LHCN-M2 (cell line): Measurements from ENCODE around the gene MPG. TPM values are rescaled to one million over a fixed set of nuclear protein-coding genes. Genes with fewer than 3 reads are reported as not detected.
A peak's percentile ranks its signal among the peaks of the same experiment; 100 is the strongest.
"Not testable (repeated sequence)": the region's sequence is repeated elsewhere in the genome, so short reads cannot be mapped to it uniquely, and the experiment has no call there.

ENCODE experiments used
- DNase-seq: peaks from one replicate; pipeline ENCODE4 v3.0.0-alpha.2; 2012; ENCODE audit warnings: low read depth
- polyA plus RNA-seq: library from polyadenylated mRNA; unstranded; fragments of >200 nt; gene quantifications from one replicate; pipeline ENCODE4 v1.2.1, GENCODE V29; 2012; ENCODE audit warnings: missing spikeins
- total RNA-seq: library from RNA; depleted of rRNA; stranded (reverse); fragments of >200 nt; gene quantifications from 2 replicates; pipeline ENCODE4 v1.2.3, GENCODE V29; 2014; rRNA removed

The MPG gene, protein sequence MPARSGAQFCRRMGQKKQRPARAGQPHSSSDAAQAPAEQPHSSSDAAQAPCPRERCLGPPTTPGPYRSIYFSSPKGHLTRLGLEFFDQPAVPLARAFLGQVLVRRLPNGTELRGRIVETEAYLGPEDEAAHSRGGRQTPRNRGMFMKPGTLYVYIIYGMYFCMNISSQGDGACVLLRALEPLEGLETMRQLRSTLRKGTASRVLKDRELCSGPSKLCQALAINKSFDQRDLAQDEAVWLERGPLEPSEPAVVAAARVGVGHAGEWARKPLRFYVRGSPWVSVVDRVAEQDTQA
- total RNA-seq = 254 and 304 TPM in 2 replicates
- polyA plus RNA-seq = 115 TPM

DNA sequence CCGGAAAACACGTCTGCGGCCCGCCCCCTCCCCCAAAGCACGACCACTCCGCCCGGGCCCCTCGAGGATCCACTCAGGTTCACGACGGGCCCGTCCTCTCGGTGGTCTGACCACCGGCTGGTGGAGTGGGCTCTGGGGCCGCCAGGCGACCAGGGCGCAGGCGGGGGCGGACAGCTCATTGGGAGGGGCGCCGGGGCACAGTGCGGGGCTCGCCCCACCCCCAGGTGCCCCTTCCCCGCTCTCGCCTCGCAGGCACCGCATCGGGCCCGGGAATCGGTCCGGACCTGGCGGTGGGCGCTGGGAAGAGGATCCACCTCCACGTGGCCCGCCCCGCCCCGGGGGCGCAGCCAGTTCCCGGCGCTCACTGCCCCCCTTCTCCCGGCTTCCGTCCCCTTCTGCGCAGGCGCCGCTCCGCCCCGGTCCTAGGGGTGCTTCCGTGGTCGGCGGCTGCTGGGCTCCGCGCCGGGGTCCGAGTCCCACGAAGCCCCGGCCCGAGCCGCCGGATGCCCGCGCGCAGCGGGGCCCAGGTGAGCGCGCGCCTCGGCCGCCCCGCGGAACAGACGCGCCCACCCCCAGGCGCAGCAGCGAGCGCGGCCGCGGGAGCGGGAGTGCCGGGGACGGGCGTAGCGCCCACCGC, at the start of gene MPG:
MPG (plus strand) TSS at position 419 of the 637 bp plus-strand sequence; CDS start at position 504, 85 bp downstream.
- peak; percentile 79 for DNase-seq

DNA sequence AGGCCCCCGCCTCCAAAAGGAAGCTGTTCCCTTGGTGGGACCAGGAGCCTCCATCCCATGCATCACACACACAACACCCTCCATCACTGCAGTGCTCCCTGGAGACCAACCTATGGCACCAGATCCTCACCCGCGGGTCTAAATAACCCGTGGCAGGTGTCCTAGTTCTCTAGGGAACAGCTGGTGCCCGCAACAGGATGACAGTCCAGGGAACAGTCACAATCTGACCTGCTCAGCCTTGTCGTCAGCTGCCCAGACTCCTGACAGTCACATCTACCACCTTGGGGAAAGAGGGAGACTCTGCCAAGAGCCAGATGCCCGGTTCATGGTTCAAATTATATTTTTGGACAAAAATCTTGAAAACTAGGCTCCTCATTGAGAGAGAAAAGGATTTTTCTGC, 47.4 kb upstream of the MPG start:
- DNase-seq = not testable (repeated sequence)

DNA sequence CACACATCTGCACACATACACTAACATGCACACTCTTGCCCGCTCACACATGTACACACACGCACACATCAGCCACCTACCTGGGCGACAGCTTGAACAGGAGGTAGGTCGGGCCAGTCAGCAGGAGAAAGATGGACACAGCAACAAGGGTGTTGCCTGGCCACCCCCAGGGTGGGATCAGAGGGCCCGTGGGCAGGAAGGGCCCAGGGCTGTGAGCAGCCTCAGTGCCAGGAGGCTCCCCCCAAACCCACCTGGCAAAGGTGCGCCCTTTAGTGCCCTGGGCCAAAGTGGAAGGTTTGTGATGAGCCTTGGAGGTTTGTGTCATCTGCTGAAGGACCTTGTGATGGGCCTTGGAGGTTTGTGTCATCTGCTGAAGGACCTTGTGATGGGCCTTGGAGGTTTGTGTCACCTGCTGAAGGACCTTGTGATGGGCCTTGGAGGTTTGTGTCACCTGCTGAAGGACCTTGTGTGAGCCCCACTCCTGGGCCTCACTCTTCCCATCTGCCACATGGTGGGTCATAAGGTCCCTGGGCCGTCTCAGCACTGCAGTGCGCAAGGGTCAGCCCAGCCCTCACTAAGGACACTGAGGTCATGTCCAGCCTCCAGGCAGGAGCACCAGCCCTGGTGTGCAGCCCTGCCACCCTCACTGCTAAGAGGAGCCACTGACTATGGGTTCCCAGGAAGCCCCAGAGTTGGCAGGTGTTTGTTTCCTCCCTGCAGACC, 44.7 kb upstream of the MPG start:
- DNase-seq = not testable (repeated sequence)

DNA sequence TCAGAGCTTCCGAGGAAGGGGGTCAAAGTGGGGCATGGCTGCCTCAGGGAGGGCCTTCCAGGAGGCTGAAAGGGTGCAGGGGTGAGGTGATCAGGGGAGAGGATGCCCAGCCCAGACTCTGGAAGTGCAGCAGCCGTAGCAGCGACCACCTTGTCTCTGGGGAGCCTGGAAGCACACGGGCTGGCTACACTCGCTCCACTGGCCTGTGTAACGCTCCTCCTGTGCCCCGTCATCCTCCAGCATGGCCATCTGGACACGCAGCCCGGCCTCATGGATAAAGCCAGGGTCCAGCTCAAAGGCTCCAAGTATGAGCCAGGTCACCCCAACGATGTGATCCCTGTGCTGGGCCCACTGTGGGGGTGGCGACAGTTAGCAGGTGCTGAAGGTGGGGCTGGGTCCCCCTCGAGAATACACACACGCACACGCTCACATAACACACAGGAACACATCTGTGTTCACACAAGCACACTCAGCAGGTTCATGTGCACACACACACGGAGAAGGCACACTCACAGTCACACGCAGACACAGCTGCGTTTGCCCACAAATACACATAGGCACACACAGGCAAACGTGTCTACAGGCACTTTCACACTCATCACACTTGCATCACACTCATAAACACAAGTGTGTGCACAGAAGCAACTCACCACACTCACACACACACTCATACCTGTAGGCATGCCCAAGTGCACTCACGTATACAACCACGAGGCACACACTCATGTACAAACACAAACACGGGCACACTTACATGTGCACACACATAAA, 44.0 kb upstream of the MPG start:
- DNase-seq = no peak

DNA sequence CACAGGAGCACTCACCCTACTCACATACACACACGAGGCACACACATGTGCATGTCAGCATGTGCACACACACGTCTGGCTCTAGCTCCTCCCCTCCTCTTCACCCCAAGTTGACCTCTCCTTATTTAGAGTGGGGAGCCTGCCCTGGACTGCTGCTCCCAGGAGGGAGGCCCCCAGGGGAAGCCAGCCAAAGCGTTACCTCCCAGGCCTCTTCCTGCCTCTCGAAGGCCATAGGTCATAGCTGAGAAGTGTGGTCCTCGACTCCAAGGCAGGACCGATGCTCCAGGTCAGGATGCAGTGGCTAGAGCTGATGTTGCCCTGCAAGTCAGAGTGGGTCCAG, 43.4 kb upstream of the MPG start:
- DNase-seq = no peak

DNA sequence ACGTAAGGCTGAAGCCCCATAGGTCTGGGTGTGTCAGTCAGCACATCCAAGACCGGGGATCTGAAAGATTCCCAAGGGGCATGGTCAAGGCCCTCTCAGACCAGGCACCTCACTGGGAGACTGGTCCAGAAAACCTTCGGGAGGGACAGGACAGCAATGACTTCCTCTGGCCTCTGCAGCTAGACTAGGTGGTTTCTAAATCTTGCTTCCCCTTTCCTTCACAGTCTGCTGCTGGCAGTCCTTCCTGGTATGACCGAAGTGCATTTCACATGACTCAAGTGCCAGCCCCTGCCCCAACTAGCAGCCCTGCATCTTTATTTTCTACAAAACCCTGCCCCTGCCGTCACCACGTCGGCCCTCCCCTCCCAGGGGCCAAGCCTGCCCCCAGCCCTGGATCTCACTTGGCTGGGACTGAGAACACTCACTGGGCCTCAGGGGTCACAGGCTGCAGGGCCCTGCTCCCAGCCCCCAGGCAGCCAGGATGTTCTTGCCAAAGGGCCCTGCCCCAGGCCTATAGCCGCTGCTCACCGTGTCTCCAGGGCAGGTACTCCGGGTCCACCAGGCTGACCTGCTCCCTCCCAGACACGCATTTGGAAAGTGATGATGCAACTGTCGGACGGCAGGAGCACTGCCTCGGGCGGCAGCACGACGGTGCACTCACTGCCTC, 42.9 kb upstream of the MPG start:
- no peak for DNase-seq

DNA sequence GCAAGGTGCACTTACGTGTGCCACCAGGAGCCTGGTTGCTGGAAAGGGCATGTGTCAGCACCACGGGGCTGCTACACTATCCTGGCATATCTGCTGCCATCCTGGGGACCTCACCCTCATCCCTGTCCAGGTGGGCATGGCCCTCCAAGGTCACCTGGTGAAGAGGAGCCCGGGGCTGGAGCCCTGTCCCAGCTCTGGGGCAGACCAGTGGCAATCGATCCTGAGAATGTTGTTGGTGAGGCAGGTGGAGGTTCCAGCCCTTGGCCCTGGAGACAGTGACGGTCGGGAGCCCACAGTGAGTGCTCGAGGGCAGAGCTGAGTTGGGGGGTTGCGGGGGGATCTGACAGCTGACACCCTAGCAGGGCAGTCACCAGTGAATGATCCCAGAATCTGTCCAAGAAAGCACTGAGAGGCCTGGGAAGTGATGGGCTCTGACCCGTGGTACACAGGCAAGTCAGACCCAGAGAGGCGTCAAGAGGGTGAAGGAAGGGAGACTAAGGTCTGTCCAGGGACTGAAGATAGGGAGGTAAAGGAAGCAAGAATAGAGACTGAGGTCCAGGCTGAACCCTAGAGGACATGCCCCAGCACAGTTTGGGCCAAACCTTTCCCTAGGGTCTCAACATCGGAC, 42.2 kb upstream of the MPG start:
- DNase-seq = no peak

DNA sequence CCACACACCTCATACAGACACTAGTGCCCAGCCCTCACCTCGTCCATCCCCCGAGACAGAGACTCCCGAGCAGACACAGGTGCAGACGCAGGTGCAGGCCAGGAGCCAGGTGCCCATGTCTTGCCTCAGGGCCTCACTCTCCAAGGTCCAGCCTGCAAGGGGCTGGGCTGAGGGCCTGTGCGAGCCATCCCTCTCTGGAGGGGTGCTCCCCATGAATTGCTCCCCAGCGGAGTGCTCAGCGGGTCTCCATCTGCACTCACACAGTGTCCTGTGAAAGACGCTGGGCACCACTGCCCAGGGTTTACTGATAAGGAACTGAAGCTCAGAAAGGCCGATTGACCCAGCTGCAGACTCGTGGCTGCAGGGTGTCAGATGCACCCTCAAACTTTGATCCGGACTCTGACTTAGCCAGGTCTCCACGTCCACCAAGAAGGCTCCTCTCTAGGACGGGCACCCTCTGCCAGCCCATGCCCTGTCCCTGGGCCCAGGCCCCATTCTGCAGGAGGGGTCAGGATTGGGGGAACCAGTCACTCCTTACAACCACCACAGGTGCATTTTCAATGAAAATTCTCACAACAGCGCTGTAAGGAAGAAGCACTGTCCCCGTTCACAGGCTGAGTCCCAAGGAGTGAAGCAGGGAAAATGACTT, 41.6 kb upstream of the MPG start:
- no peak for DNase-seq

DNA sequence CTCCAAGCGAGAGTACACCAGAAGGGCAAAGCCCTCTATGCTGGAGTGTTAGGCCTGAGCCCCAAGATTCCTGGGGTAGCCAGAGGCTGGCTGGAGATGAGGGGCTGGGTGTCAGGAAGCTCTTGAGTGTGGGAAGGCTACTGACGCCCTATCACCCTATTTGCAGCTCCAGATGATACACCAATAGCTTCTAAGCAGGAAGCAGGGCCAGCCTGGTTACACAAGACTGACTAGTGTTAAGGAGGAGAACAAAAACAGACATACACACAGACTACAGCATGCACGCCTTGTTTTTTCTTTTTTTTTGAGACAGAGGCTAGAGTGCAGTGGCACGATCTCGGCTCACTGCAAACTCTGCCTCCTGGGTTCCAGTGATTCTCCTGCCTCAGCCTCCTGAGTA, 40.5 kb upstream of the MPG start:
- DNase-seq = no peak

DNA sequence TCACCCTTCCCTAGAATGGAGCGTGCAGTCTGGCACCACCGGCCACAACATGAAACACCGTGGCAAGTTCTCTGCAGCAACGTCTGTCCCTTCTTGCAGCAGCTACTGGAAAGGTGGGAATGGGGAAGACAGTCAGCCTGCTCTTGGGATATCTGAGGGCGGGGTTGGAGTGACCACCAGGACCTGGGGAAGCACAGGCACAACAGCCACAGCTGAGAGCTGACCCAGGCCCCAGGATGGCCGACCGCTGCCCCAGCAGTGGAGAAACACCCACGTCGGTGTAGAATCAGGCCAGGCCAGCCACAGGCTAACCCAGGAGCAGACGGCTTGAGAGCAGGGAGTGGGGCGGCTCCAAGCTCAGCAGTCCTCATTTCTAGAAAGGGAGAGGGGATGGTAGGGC, 39.8 kb upstream of the MPG start:
- DNase-seq = not testable (repeated sequence)

DNA sequence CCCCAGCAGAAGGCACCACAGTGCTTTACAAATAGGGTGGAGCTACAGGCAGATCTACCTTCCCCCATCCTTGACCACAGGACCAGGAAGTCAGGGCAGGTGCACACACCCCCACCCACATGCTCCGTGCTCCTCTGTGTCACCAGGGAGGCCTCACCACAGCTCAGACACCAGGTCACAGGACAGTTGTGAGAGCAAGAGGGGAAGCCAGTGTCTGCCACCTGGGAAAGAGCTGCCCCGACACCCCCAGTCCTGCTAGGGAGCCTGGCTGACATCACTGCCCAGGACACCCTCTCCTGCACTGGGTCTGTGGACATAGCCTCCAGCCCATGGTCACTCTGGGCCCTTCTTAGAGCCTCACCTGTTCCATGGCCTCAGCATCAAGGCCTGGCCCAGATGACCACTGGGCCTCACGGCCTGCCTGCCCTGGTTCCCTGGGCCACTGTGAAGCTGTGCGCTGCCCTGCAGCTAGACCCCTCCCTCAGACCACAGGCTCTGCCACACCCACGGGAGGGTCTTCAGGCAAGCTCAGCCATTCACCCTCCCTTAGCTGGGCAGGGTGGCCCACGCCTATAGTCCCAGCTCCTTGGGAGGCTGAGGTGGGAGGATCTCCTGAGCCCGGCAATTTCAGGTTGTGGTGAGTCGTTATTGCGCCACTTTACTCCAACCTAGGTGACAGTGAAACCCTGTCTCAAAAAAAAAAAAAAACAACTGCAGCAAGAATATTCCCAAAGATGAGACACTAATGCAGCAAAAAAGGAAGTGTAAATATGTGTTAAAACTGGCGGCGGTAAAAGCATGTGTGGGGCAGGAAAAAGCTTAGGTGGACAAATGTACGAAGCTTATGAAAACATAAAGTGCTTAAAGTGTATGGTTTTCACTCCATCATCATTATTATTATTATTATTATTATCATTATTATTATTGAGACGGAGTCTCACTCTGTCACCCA, 38.8 kb upstream of the MPG start:
- no peak for DNase-seq

DNA sequence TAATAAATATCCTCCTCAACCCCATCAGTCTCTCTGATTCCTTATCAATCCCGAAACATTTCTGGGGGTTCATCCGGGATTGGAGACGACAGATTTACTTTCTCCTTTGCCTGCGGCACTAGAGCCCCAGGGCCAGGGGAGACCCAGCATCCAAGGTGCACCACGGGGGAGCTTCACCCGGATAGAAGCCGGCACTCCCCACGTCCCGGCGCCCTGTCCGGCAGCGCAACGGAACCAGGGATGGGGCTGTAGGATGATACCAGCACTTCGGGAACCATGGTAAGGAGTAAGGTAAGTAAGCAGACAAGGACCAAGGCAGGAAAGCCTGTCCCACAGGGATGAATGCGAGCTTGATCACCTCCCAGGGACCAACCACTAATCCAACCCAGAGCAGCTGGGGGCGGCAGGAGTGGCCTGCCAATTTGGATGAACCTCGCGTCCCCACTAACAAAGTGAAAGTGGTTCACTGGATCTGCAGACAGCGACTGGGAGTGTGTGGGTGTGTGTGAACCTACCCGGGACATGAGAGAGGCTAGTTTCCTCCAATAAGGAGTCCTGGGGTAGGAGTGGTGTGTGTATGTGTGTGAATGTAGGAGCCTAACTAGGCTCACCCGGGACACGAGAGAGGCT, 36.5 kb upstream of the MPG start:
- DNase-seq = no peak

DNA sequence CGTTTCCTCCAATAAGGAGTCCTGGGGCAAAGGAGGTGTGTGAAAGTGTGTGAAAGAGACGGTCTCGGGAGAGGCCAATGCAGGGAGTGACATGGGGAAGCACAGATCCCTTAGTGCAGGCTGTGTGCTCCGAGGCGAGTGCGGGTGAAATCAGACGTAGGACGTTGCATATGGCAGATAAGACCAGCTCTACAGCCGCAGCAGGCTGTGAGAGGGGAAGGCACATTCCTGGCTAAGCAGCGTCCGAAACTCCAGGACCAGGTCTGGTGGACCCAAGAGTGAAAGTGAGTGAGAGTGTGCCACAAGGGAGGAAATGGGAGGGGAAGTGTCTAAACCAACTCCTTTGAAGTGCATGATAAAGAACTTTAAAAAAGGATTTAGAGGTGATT, 36.0 kb upstream of the MPG start:
- DNase-seq = no peak

DNA sequence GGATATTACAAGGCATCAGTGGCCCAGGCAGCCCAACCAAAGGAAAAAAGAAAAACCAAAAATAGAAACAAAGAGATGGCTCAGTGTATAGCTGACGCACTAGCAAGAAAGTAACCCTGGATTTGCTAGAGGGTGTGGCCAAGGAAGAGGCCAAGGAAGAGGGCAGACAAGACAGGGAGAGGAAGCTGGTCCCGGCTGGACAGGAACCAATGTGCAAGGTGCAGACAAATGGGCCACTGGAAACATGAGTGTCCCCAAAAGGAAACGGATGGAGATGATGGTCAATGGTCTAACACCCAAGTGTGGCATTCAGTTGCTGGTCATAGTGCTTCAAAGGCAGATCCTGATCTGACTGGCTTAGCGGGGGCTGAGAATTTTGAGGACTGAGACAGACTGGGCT, 35.3 kb upstream of the MPG start:
- no peak for DNase-seq

DNA sequence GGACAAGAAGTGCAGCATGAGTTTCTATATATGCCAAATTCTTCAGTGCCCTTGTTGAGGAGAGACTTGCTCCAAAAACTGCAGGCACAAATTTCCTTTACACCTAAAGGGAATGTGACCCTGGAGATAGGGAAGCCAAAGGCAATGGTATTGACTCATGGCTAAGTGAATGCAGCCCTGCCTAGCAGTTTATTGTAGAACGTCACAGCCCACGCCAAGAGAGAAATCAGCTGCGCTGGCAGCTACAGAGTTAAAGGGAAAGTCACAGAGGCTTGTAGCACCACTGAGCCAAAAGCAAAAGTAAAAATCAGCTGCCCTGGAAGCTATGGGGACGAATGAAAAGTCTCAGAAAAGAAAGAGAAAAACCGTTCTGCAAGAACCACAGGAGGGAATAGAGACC, 34.7 kb upstream of the MPG start:
- no peak for DNase-seq

DNA sequence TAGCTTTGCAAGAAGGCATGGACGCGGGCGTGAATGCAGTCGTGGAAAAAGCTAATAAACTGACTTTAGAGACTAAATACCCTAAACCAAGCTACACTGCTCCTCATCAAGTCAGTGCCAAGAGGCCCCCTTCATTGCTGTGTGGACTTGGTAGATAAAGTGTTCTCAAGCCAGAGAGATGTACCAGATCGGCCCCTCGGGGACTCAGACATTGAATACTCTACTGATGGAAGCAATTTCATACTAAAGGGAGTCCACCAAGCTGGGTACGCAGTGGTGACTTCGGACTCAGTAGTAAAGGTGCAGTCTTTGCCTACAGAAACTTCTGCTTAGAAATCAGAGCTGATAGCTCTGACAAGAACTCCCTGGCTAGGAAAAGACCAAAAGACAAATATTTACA, 33.4 kb upstream of the MPG start:
- DNase-seq = no peak

DNA sequence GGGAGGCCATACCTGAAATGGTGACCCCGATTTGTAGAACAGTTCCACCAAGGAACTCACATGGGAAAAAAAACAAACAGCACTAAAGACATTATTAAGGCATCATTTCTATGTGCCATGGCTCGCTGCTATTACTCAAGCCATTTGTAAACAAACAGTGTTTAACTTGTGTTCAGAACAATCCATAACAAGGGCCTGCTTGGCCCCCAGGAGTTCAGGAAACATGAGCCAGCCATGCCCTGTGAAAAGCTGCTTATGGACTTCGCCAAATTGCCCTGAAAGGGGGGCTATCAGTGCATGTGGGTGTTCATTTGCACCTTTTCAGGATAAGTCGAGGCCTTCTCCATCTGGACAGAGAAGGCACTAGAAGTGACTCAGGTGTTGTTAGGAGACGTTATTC, 32.6 kb upstream of the MPG start:
- no peak for DNase-seq

DNA sequence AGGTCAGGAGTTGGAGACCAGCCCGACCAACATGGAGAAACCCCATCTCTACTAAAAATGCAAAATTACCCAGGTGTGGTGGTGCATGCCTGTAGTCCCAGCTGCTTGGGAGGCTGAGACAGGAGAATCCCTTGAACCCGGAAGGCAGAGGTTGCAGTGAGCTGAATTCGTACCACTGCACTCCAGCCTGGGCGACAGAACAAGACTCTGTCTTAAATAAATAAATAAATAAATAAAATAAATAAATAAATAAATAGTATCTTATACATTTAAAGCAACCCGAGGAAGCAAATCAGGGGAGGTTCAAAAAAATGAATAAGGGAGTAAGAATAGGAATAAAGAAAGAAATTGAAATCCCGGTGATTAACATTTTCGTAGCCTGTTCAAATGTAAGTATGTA, 31.5 kb upstream of the MPG start:
- DNase-seq = not testable (repeated sequence)

DNA sequence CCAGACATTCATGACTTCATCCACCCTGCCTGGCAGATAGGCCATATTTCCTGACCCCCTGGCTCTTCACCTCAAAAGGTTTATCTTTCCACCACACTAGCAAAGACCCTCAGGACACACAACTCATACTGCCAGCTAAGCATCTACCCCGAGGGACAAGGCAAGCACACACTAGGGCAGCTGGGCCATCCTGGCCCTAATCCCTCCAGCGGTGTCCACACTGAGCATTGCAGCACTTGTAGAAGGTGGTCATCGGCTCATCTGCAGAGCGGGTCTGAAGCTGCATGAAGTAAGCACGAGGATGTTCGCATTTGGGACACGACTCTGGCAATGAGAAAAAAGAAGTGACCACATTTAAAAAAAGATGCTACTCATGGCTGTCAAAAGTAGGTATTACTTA, 30.8 kb upstream of the MPG start:
- no peak for DNase-seq
